ENCODE data around the gene NHSL1.

Gene NHSL1

DNA sequence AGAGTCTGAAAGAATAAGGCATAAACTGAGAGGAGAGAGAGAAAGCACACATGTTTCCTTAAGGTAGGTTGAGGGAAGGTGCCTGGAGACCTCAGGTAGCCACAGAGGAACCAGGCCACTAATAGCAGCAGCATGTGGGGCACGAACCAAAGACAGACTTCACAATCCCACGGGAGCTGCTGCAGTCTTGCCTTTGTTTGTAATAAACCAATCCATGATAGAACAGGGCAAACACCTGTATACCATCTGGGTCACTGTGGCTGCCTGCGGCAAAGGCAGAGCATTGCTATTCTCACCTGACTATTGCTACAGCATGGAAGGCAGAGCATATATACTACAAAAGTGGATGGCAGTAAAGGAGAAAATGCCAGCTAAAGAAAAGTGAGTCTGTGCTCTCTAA, 59.0 kb downstream of the NHSL1 start:
- Histone ChIP-seq H2AFZ (ENCODE audit: low read depth, low read length) (no peak overlapping the region), H3K4me2 (ENCODE audit: insufficient read depth, low read length) (no peak overlapping the region), H3K27ac (ENCODE audit: low read length) (no peak overlapping the region), H3K79me2 (ENCODE audit: insufficient read depth, low read length) (no peaks in the 10 kb centered on the region), H3K4me1 (ENCODE audit: insufficient read depth, low read length) (no peaks in the 10 kb centered on the region), H3K9me3 (ENCODE audit: insufficient read depth, low read length, severe bottlenecking) (no peaks in the 10 kb centered on the region), H3K36me3 (ENCODE audit: insufficient read depth, low read length) (no peaks in the 10 kb centered on the region), H3K27me3 (ENCODE audit: insufficient read depth, low read length, poor library complexity) (no peaks in the 10 kb centered on the region), H3K9ac (ENCODE audit: low read depth, low read length) (no peak overlapping the region), H4K20me1 (ENCODE audit: insufficient read depth, low read length) (no peaks in the 10 kb centered on the region), H3K4me3 (ENCODE audit: low read depth in 1 of 2, low read length in 2 of 2) (no peak overlapping the region)
- DNase-seq = no peak
- ATAC-seq (ENCODE audit: insufficient read depth, low read depth) = no peak
- TF ChIP-seq EZH2 (IDR thresholded peaks at IDR 0.05; ENCODE audit: borderline replicate concordance, low read depth, low read length, severe bottlenecking) = no peak
- TF ChIP-seq, protein P1, sequence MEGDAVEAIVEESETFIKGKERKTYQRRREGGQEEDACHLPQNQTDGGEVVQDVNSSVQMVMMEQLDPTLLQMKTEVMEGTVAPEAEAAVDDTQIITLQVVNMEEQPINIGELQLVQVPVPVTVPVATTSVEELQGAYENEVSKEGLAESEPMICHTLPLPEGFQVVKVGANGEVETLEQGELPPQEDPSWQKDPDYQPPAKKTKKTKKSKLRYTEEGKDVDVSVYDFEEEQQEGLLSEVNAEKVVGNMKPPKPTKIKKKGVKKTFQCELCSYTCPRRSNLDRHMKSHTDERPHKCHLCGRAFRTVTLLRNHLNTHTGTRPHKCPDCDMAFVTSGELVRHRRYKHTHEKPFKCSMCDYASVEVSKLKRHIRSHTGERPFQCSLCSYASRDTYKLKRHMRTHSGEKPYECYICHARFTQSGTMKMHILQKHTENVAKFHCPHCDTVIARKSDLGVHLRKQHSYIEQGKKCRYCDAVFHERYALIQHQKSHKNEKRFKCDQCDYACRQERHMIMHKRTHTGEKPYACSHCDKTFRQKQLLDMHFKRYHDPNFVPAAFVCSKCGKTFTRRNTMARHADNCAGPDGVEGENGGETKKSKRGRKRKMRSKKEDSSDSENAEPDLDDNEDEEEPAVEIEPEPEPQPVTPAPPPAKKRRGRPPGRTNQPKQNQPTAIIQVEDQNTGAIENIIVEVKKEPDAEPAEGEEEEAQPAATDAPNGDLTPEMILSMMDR (IDR thresholded peaks at IDR 0.05; ENCODE audit: borderline replicate concordance, extremely low read depth, low read length, poor library complexity, severe bottlenecking) = no peak

DNA sequence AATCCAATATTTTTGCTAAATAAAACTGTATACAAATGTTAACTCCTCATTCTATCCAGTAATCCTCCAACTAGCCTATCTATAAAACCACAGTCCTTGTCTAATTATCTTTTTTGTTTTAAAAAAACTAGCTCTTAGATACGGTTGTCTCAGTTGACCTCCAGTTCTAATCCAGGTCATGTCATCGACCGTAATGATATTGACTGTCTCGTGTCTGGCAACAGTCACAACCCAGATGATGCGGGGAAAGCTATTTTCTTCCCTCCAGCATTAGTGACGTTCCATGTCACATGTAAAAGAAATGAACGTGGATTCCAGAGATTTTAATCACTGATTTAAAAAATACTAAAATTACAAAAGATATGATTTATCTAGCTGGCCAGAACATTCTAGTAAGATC, 59.7 kb downstream of the NHSL1 start:
- H2AFZ ChIP-seq (ENCODE audit: low read depth, low read length) = no peak overlapping the region
- TF ChIP-seq, protein P1 (IDR thresholded peaks at IDR 0.05; ENCODE audit: borderline replicate concordance, extremely low read depth, low read length, poor library complexity, severe bottlenecking) = no peak
- no peak for TF ChIP-seq EZH2 (IDR thresholded peaks at IDR 0.05; ENCODE audit: borderline replicate concordance, low read depth, low read length, severe bottlenecking)
- H3K27me3 ChIP-seq (ENCODE audit: insufficient read depth, low read length, poor library complexity) = peaks cover 4% of the 10 kb centered on the region
- H4K20me1 ChIP-seq (ENCODE audit: insufficient read depth, low read length) = no peaks in the 10 kb centered on the region
- no peak overlapping the region for H3K4me2 ChIP-seq (ENCODE audit: insufficient read depth, low read length)
- no peaks in the 10 kb centered on the region for H3K4me1 ChIP-seq (ENCODE audit: insufficient read depth, low read length)
- no peak overlapping the region for H3K4me3 ChIP-seq (ENCODE audit: low read depth in 1 of 2, low read length in 2 of 2)
- no peaks in the 10 kb centered on the region for H3K36me3 ChIP-seq (ENCODE audit: insufficient read depth, low read length)
- H3K27ac ChIP-seq (ENCODE audit: low read length) = no peak overlapping the region
- no peak overlapping the region for H3K9ac ChIP-seq (ENCODE audit: low read depth, low read length)
- ATAC-seq (ENCODE audit: insufficient read depth, low read depth) (no peak), DNase-seq (no peak)
- no peaks in the 10 kb centered on the region for H3K9me3 ChIP-seq (ENCODE audit: insufficient read depth, low read length, severe bottlenecking)
- no peaks in the 10 kb centered on the region for H3K79me2 ChIP-seq (ENCODE audit: insufficient read depth, low read length)

DNA sequence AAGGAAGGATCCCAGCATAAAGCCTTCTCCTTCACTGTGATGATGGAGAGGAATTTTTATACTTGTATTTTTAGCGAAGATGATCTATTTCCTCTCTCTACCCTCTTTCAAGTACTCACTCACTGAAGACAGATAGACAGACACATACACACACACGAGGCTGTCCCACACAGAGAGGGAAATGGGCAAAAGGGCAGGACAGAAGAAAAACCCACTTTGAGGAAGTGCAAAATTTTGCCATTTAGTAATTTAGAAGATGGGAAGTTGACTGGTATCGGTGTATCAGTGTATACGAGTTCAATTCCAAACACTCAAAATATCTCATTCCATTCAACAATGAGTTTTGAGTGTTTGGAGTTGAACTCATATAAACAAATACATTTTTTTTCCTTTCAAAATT, 64.4 kb downstream of the NHSL1 start:
- Histone ChIP-seq H3K36me3 (ENCODE audit: insufficient read depth, low read length) (no peaks in the 10 kb centered on the region), H4K20me1 (ENCODE audit: insufficient read depth, low read length) (no peaks in the 10 kb centered on the region), H3K4me2 (ENCODE audit: insufficient read depth, low read length) (no peak overlapping the region), H3K4me1 (ENCODE audit: insufficient read depth, low read length) (no peaks in the 10 kb centered on the region), H3K27me3 (ENCODE audit: insufficient read depth, low read length, poor library complexity) (peaks cover 4% of the 10 kb centered on the region), H3K79me2 (ENCODE audit: insufficient read depth, low read length) (no peaks in the 10 kb centered on the region), H3K9me3 (ENCODE audit: insufficient read depth, low read length, severe bottlenecking) (no peaks in the 10 kb centered on the region), H2AFZ (ENCODE audit: low read depth, low read length) (no peak overlapping the region), H3K9ac (ENCODE audit: low read depth, low read length) (no peak overlapping the region), H3K4me3 (ENCODE audit: low read depth in 1 of 2, low read length in 2 of 2) (no peak overlapping the region), H3K27ac (ENCODE audit: low read length) (no peak overlapping the region)
- DNase-seq (no peak), ATAC-seq (ENCODE audit: insufficient read depth, low read depth) (no peak)
- TF ChIP-seq EZH2 (IDR thresholded peaks at IDR 0.05; ENCODE audit: borderline replicate concordance, low read depth, low read length, severe bottlenecking) = no peak
- TF ChIP-seq, protein P1 (IDR thresholded peaks at IDR 0.05; ENCODE audit: borderline replicate concordance, extremely low read depth, low read length, poor library complexity, severe bottlenecking) = no peak

DNA sequence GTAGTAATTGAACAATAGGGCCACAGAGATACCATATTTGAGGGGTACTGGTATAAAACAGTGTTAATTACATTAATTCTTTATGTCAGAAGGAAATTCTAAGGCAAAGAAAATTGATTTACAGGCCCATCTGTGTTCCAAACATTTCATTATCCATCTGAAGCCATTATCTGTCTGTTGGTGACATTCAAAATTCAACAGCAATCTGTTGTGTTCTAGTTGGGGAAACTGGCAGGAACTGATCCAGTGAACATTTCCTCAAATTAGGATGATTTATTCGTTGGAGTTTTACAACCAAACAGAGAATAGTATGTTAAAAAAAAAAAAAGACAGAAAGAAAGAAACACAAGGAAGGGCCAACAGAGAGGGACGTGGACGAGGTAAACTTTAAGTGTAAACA, 65.2 kb downstream of the NHSL1 start:
- Histone ChIP-seq H3K27ac (ENCODE audit: low read length) (no peak overlapping the region), H3K9me3 (ENCODE audit: insufficient read depth, low read length, severe bottlenecking) (no peaks in the 10 kb centered on the region), H3K27me3 (ENCODE audit: insufficient read depth, low read length, poor library complexity) (peaks cover 4% of the 10 kb centered on the region), H4K20me1 (ENCODE audit: insufficient read depth, low read length) (no peaks in the 10 kb centered on the region), H3K4me1 (ENCODE audit: insufficient read depth, low read length) (no peaks in the 10 kb centered on the region), H2AFZ (ENCODE audit: low read depth, low read length) (no peak overlapping the region), H3K4me2 (ENCODE audit: insufficient read depth, low read length) (no peak overlapping the region), H3K36me3 (ENCODE audit: insufficient read depth, low read length) (no peaks in the 10 kb centered on the region), H3K4me3 (ENCODE audit: low read depth in 1 of 2, low read length in 2 of 2) (no peak overlapping the region), H3K79me2 (ENCODE audit: insufficient read depth, low read length) (no peaks in the 10 kb centered on the region), H3K9ac (ENCODE audit: low read depth, low read length) (no peak overlapping the region)
- DNase-seq (no peak), ATAC-seq (ENCODE audit: insufficient read depth, low read depth) (no peak)
- TF ChIP-seq EZH2 (IDR thresholded peaks at IDR 0.05; ENCODE audit: borderline replicate concordance, low read depth, low read length, severe bottlenecking) = no peak
- TF ChIP-seq, protein P1 (IDR thresholded peaks at IDR 0.05; ENCODE audit: borderline replicate concordance, extremely low read depth, low read length, poor library complexity, severe bottlenecking) = no peak
